HG03432 (cell line): ENCODE measurements around the gene C19orf53.
"Not testable (repeated sequence)": the region's sequence is repeated elsewhere in the genome, so short reads cannot be mapped to it uniquely, and the experiment has no call there.

Experiments used
- ATAC-seq: cut with Tn5 transposase; IDR thresholded peaks from one replicate; pipeline ENCODE4 v1.9.1; 2021; ENCODE audit warnings: mild to moderate bottlenecking, moderate library complexity; ENCODE audit not compliant: unreplicated experiment

The C19orf53 gene

DNA sequence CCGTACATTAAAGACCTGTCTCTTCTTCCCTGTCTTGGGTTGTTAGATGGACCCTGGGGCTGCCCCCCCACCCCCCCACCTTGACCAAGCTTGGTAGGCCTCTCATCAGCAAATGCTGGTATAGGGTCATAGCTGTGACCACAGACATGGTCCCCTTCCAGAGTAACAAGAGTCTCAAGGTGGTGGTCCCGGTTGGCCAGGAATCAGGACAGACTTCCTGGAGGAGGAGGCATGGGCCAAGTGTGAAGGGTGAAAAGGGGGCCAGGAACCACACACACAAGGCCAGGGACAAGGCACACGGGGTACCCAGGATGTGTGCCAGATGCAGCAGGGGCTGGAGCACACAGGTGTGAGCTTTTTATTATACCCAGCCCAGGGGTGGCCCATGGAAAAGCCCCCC lies 11.0 kb upstream of the C19orf53 start:
- ATAC-seq: no peak

GRCh38 chr19:13764101-13764807 lies 10.0 kb upstream of the C19orf53 start, which contains the start of gene MRI1:
TSS of gene MRI1 (plus strand) at chr19:13764522. CDS start at chr19:13764589, 67 bp downstream.
- no peak for ATAC-seq

- no peak for ATAC-seq
Observed at GRCh38 chr19:13764821-13765394, 9.3 kb upstream of the C19orf53 start.

DNA sequence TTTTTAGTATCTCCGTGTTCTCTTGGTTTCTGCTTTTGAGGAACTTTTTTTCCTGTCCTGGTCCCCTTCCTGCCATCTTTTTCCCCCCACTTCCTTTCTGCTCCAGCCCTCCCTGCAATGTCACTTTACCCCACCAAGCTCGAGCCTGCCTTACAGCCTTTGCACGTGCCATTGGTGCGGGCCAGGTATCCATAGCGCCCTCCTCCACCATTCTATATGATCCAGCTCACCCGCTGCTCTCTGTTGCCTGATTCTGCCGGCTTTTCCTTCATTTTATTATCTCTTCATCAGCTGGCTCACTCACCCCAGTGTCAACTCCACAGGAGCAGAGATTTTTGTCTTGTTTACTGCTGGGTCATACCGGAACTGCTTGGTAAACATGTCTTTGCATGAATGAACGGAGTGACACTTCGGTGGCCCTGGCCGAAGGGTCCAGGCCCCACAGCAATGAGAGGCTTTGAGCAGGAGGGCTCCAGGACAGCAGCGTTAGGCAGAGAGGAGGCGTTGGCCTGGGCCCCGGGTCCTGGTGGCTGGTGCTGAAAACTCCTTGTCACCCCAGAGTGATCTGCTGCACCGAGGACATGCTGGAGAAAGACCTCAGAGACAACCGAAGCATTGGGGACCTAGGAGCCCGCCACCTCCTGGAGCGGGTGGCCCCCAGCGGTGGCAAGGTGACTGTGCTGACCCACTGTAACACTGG lies 8.7 kb upstream of the C19orf53 start:
- no peak for ATAC-seq

- no peak for ATAC-seq
Observed at GRCh38 chr19:13766095-13766481, 8.2 kb upstream of the C19orf53 start.

DNA sequence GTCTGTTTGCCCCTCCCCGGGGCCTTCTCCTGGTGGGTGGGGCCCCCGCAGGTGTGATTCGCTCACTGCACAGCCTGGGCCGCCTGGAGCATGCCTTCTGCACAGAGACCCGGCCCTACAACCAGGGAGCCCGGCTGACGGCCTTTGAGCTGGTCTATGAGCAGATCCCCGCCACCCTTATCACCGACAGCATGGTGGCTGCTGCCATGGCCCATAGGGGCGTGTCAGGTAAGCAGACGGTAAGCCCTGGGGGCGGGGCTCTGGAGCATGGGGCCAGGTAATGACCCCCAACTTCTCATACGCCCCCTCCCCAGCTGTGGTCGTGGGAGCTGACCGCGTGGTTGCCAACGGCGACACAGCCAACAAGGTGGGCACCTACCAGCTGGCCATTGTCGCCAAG lies 5.7 kb upstream of the C19orf53 start:
- no peak for ATAC-seq

DNA sequence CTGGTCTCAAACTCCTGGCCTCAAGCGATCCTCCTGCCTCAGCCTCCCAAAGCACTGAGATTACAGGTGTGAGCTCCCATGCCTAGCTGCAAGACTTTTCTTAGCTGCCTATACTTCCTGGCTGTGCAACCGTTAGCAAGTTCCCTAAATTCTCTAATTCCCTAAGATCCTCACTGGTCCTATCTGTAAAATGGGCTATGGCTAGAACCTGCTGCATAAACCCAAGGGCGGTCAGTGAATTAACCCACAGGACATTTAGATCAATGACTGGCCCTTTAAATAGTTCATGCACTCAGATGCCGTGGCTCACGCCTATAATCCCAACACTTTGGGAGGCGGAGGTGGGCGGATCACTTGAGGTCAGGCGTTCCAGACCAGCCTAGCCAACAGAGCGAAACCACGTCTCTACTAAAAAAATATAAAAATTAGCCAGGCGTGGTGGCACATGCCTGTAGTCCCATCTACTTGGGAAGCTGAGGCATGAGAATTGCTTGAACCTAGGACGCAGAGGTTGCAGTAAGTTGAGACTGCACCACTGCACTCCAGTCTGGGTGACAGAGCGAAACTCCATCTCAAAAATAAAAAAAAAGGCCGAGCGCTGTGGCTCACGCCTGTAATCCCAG lies 4.1 kb upstream of the C19orf53 start:
- no peak for ATAC-seq

DNA sequence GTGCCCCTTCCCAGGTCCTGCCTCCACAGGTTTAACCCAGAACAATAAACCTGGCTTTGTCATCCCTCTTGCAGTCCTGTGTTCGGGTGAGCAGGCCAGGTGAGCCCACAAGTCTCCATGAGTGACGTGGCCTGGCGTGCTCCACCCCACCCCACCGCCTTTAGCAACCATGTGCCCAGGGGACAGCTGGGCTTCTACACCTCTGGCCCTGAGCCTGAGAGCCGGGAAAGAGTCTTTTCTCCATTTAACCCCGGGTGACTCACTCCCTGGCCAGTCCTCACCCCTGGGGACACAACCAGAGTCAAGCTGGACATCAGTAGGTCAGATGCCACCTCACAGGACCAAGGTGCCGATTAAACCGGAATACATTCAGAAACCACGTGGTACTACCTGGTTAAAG lies 4.1 kb downstream of the C19orf53 start:
- ATAC-seq: no peak

DNA sequence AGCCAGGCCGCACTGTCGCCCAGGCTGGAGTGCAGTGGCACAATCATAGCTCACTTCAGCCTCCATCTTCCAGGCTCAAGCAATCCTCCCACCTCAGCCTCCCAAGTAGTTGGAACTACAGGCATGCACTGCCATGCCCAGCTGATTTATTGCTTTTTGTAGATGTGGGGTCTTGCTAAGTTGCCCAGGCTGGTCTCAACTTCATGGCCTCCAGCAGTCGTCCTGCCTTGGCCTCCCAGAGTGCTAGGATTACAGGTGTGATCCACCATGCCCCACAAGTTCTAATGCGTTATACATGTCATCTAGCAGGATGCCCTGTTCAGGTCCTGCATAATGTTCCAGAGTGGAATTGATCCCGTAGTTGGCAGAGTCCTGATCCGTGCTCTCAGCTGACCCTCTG lies 4.6 kb downstream of the C19orf53 start:
- no peak for ATAC-seq

- not testable (repeated sequence) for ATAC-seq
Observed at GRCh38 chr19:13779794-13780193, 5.5 kb downstream of the C19orf53 start.

- ATAC-seq: no peak
Observed at GRCh38 chr19:13781547-13781946, 7.3 kb downstream of the C19orf53 start.

DNA sequence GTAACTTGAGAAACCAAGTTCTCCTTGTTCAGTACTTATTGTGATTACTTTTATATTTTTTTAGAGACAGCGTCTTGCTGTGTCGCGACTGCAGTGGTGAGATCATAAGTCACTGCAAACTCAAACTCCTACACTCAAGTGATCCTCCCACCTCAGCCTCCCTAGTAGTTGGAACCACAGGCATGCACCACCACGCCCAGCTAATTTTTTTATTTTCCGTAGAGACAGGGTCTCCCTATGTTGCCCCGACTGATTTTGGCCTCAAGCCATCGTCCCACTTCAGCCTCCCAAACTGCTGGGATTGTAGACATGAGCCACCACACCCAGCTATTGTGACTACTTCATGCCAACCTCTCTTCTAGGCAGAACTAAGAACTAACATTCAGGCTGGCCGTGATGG lies 8.3 kb downstream of the C19orf53 start:
- ATAC-seq: no peak

DNA sequence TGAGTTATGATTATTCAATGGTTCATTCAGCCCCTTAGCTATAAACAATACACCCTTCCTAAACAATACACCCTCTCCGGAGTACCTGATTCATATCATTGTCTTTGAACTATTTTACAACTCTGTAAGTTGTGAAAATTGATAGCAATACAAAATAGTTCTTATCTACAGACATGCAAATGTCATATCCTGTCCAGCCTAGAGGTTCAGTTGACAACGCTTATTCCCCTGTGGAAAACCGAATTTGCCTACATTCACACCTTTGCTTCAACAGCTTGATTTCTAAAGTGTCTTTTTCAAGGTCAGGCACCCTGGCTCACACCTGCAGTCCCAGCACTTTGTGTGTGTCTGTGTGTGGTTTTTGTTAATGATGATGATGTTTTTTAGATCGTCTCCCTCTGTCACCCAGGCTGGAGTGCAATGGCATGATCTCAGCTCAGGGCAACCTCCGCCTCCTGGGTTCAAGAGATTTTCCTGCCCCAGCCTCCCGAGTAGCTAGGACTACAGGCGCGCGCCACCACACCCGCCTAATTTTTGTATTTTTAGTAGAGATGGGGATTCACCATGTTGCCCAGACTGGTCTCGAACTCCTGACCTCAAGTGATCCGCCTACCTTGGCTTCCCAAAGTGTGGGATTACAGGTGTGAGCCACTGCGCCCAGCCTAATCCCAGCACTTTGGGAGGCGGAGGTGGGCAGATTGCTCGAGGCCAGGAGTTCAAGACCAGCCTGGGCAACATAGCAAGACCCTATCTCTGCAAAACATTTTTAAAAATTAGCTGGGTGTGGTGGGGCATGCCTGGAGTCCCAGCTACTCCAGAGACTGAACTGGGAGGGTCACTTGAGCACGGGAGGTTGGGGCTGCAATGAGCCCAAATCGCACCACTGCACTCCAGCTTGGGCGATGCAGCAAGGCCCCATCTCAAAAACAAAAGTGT lies 9.6 kb downstream of the C19orf53 start:
- ATAC-seq: no peak

DNA sequence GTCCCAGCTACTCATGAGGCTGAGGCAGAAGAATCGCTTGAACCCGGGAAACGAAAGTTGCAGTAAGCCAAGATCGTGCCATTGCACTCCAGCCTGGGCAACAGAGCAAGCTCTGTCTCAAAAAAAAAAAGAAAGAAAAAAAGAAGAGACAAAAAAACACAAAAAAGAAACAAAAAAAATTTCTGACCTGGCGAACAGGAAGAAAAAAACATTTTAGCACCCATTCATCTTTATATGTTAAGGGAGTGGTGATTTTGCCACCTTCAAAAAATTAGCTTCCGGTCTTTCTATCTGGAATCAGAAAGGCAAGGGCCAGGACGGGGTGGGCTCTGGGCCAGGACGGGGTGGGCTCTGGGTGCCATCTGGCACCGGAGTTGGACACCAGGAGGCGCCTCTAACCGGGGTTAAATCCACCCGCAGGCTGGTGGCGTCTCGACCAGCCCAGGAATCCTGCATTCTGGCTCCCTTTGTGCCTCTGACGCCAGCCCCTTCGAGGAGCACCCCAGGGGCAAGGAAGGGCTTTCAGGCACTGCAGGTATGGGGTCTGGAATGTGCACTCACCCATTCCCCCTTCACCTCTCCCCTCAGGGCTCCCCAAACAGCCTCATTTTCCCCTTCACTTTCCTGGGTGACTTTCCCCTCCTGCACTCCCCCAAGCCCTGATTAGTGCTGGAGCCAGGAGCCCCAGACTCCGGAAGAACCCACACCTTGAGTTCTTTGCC lies 10.6 kb downstream of the C19orf53 start:
- ATAC-seq: no peak

DNA sequence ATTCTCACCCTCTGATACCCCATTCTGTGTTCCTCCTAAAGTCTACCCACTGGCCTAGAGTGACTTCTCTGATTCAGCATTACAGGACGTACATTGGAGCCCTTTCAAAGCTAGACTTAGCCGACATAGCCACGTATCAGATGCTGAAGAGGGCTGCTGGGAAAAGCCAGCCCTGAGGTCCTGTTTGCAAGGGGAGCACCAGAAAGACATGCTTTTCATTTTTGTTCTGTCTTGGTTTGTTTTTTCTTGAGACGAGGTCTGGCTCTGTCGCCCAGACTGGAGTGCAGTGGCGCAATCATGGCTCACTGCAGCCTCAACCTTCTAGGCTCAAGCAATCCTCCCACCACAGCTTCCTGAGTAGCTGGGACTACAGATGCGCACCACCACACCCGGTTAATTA lies 14.7 kb downstream of the C19orf53 start:
- ATAC-seq: no peak

DNA sequence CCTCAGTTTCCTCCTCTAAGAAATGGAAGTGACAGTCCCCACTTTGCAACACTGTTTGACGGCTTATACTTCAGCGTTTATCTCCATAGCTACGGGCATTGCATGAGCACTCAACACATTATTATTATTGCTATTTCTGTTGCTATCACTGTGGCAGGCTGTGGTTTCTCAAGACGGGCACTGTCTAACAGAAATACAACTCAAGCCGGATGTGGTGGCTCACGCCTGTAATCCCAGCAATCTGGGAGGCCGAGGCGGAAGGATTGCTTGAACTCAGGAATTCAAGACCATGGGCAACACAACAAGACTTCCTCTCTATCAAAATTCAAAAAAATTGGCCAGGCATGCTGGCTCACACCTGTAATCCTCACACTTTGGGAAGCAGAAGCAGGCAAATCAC lies 16.1 kb downstream of the C19orf53 start:
- no peak for ATAC-seq

DNA sequence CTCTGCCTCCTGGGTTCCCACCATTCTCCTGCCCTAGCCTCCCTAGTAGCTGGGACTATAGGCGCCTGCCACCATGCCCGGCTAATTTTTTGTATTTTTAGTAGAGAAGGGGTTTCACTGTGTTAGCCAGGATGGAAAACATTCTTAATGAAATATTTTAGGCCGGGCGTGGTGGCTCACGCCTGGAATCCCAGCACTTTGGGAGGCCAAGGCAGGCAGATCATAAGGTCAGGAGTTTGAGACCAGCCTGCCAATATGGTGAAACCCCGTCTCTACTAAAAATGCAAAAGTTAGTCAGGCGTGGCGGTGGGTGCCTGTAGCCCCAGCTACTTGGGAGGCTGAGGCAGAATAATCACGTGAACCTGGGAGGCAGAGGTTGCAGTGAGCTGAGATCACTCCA lies 19.1 kb downstream of the C19orf53 start:
- not testable (repeated sequence) for ATAC-seq

GRCh38 chr19:13794398-13794756 lies 20.1 kb downstream of the C19orf53 start:
- no peak for ATAC-seq

DNA sequence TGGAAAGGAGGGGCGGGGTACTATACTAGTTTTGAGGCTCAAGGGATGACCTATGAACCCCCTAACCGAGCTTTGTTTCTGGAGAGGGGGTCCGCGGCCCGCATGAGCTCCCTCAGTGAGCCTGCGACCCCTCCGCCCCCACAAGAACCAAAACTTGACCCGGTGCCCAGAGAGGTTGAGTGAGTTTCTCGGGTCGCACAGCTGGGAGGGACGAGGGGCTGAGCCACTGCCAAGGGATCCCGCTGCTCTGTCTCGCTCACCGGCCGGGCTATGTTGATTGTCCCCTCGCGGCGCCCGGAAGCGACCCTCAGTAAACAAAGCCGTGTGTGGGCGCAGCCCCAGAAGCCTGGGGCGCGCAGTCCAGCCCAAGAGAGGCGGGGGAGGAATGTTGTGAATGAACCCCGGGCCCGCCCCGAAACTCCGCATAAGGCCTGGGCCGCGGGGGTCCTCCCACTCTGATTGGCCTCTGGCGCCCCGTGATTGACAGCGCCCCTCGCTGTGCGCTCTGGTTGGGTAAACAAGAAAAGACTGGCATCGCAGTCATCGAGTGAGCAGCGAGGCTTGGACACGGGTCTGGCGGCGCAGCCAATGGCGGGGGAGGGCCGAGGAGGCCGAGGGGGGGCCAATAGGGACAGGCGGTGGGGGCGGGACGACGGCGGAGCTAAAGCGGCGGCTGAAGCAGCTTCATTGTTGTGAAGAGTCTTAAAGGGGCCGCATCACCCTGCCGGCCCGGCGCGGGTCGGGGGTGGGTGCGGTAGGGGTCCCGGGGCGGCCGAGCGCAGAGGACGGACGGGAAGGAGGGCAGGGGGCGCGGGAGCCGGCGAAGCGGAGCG lies 20.7 kb downstream of the C19orf53 start, which contains the start of gene ZSWIM4:
Gene ZSWIM4 (plus strand): TSS at position 687 of the 833 bp plus-strand sequence. CDS start 206 bp downstream, outside the sequence.
- ATAC-seq: peak; percentile 91
